A549 (cell line): Measurements from ENCODE around the gene BEAN1.

ENCODE experiments used
- CTCF ChIP-seq: fragments of >200 bp; sonication (Bioruptor Twin); formaldehyde crosslinking; IDR thresholded peaks from 3 replicates; pipeline ENCODE4 v1.5.1; 2016
- ZC3H11A ChIP-seq: fragments of 450-650 bp; IDR thresholded peaks from 2 replicates; pipeline ENCODE4 v1.6.1; 2014; ENCODE audit warnings: antibody characterized with exemption, mild to moderate bottlenecking
- ZFP36 ChIP-seq: fragments of 450-650 bp; IDR thresholded peaks from 2 replicates; pipeline ENCODE4 v1.6.1; 2014; ENCODE audit warnings: borderline replicate concordance; ENCODE audit not compliant: partially characterized antibody

- TF ChIP-seq CTCF (no peak), ZC3H11A (no peak), ZFP36 (no peak)
Observed at GRCh38 chr16:66521252-66521713, 94.2 kb downstream of the BEAN1 start.
